Inferior parietal cortex (tissue), 1 donor: ENCODE results near the gene RNF186.
"Not testable (repeated sequence)": the region's sequence is repeated elsewhere in the genome, so short reads cannot be mapped to it uniquely, and the experiment has no call there.

Experiments used
- DNase-seq: peaks from one replicate; pipeline ENCODE4 v3.0.0-alpha.2; 2016; ENCODE audit errors: extremely low spot score

RNF186 gene

GRCh38 chr1:19814681-19815503 is at the start of gene RNF186:
Gene RNF186 (minus strand): TSS chr1:19815283. CDS start chr1:19815101, 182 bp downstream.
- DNase-seq: no peak

- no peak for DNase-seq
Observed at GRCh38 chr1:19864570-19865160, 49.6 kb upstream of the RNF186 start.

GRCh38 chr1:19862944-19863343 is 47.9 kb upstream of the RNF186 start:
- no peak for DNase-seq

GRCh38 chr1:19861842-19862530 is 46.9 kb upstream of the RNF186 start:
- no peak for DNase-seq

GRCh38 chr1:19861034-19861433 is 46.0 kb upstream of the RNF186 start:
- no peak for DNase-seq

- no peak for DNase-seq
Observed at GRCh38 chr1:19860418-19860817, 45.3 kb upstream of the RNF186 start.

- DNase-seq: no peak
Observed at GRCh38 chr1:19859876-19860275, 44.8 kb upstream of the RNF186 start.

- no peak for DNase-seq
Observed at GRCh38 chr1:19858893-19859292, 43.8 kb upstream of the RNF186 start.

- no peak for DNase-seq
Observed at GRCh38 chr1:19854866-19855265, 39.8 kb upstream of the RNF186 start.

- no peak for DNase-seq
Observed at GRCh38 chr1:19852036-19852435, 37.0 kb upstream of the RNF186 start.

GRCh38 chr1:19850214-19850613 is 35.1 kb upstream of the RNF186 start:
- DNase-seq: no peak

- DNase-seq: not testable (repeated sequence)
Observed at GRCh38 chr1:19849307-19849706, 34.2 kb upstream of the RNF186 start.

- not testable (repeated sequence) for DNase-seq
Observed at GRCh38 chr1:19847334-19847733, 32.3 kb upstream of the RNF186 start.

- DNase-seq: no peak
Observed at GRCh38 chr1:19846338-19846737, 31.3 kb upstream of the RNF186 start.

- DNase-seq: no peak
Observed at GRCh38 chr1:19845555-19845954, 30.5 kb upstream of the RNF186 start.

- no peak for DNase-seq
Observed at GRCh38 chr1:19844731-19845495, 29.8 kb upstream of the RNF186 start.

- DNase-seq: no peak
Observed at GRCh38 chr1:19840228-19840627, 25.1 kb upstream of the RNF186 start.

- no peak for DNase-seq
Observed at GRCh38 chr1:19837866-19838265, 22.8 kb upstream of the RNF186 start.

GRCh38 chr1:19835578-19835977 is 20.5 kb upstream of the RNF186 start:
- DNase-seq: no peak

- no peak for DNase-seq
Observed at GRCh38 chr1:19831441-19831840, 16.4 kb upstream of the RNF186 start.

- no peak for DNase-seq
Observed at GRCh38 chr1:19828546-19828945, 13.5 kb upstream of the RNF186 start.

- DNase-seq: no peak
Observed at GRCh38 chr1:19825298-19825697, 10.2 kb upstream of the RNF186 start.
